ENCODE data around the gene CCR7. TPM values are rescaled to one million over a fixed set of nuclear protein-coding genes. Genes with fewer than 3 reads are reported as not detected.

The CCR7 gene
- total and polyA plus RNA-seq, 2 of the 8 experiments (the other 6 are each of a cell fraction or from before 2014, with no cell fraction given): 0.12 to 0.17 TPM

DNA sequence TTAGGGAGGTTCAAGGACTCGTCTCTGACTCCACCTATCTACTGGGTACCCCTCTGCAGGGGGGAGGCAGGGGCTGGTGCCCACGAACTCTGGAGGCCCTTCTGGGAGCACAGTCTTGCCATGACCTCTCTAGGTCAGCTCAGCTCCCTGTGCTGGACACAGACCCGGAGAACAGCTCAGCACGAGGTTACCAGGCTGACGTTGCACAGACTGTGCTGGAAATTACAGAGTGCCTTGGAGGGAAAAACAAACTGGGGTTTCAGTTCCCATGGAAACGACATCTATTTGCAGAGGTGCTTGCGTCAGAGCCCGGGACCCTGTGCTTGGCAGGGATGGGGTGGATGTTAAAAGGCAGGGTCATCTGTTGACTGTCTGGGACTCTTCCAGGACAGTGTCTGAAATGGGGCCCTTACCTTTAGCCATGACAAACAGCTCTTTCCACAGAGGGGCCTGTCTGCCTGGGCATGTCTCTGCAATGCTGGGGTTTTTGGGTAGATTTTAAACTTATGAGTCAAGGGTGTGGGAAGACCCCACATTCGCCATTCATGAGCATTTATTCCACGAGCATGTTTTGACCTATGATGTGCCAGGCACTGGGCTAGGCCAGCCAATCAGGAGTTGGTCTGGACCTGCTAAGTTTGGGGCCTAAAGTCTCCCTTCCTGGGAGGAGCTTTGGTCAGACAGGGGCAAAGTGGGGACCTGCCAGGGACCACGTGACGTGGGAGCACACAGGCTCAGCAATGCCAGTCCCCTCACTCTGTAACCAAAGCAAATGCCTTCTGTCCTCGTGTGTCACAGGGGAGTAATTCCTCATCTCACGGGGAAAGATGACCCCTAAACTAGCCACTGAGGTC is 22.5 kb downstream of the CCR7 start (continued):
- TF ChIP-seq RBBP5 (IDR thresholded peaks at IDR 0.05; ENCODE audit: borderline replicate concordance, low read depth, low read length) (no peak), YY1 (IDR thresholded peaks at IDR 0.05; ENCODE audit: low read depth, low read length) (no peak), SIRT6 (IDR thresholded peaks at IDR 0.05; ENCODE audit: low read length) (no peak), ASH2L (IDR thresholded peaks at IDR 0.05; ENCODE audit: low read length) (no peak), TEAD4 (IDR thresholded peaks at IDR 0.05; ENCODE audit: low read depth, low read length) (no peak), EGR1 (IDR thresholded peaks at IDR 0.05; ENCODE audit: borderline replicate concordance, low read depth, low read length) (no peak)
